SK-N-MC (cell line): ENCODE data around the gene TNP1.

Source experiments
- EZH2 ChIP-seq: fragments of 200-600 bp; sonication (generic); IDR thresholded peaks from one replicate; pipeline ENCODE4 v1.6.1; 2017; ENCODE audit warnings: antibody characterized with exemption
- FOXP2 ChIP-seq: optimal IDR thresholded peaks from 2 replicates; pipeline ENCODE3; 2011; ENCODE audit warnings: mild to moderate bottlenecking, moderate library complexity; ENCODE audit not compliant: insufficient read depth; ENCODE audit errors: extremely low read length, control extremely low read depth
- POLR2AphosphoS5 ChIP-seq: IDR thresholded peaks from 2 replicates; pipeline ENCODE4 v1.6.1; 2012; ENCODE audit warnings: mild to moderate bottlenecking, low read depth, low read length, borderline replicate concordance

GRCh38 chr2:216863946-216864345 is 4.1 kb upstream of the TNP1 start:
- TF ChIP-seq POLR2AphosphoS5 (no peak), EZH2 (no peak), FOXP2 (no peak)
